GM21390 (cell line): ENCODE measurements around the gene SOX5.
"Not testable (repeated sequence)": the region's sequence is repeated elsewhere in the genome, so short reads cannot be mapped to it uniquely, and the experiment has no call there.

Source experiments
- ATAC-seq: cut with Tn5 transposase; IDR thresholded peaks from one replicate; pipeline ENCODE4 v1.9.1; 2021; ENCODE audit not compliant: unreplicated experiment

SOX5 gene

GRCh38 chr12:23555180-23555824 is 394.2 kb downstream of the SOX5 start:
- no peak for ATAC-seq

DNA sequence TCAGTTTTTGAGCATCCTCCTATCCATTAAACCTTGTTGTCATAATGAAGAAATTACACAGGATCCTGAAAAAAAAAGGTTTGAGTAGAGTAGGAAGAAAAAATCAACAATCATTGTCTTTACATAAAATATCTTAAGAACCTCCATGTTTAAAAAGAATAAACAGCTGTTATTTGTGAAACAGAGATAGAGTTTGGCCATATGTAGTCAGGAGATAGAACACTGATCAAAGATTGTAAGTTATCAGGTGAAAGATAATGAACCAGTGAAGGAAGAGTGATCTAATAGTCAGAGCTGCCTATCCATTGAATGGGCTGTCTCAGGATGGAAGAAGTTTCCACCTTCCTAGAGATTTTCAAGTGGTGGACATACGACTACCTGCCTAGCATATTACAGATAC is 397.1 kb downstream of the SOX5 start:
- ATAC-seq = no peak

GRCh38 chr12:23550753-23551152 is 398.7 kb downstream of the SOX5 start:
- no peak for ATAC-seq

GRCh38 chr12:23548742-23549141 is 400.7 kb downstream of the SOX5 start:
- no peak for ATAC-seq

- ATAC-seq = no peak
Observed at GRCh38 chr12:23546756-23547155, 402.7 kb downstream of the SOX5 start.

DNA sequence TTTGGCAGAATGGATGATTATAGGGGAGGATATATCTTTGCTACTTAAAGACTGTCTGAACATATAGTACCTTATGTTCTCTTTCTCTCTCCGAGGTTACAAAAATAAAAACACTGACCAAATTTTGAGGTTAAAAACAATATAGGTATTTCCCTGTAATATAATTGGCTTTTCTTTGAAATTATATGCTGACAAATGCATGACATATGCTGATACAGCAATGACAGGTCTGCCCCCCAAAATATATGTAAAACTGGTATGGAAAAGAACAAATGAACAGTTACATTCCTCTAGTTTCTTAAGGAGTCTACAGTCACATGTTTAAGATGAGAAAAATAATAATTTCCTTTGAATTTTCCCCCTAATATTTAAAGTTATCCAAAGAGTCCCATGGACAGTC is 405.7 kb downstream of the SOX5 start:
- ATAC-seq = no peak

GRCh38 chr12:23542187-23542586 is 407.3 kb downstream of the SOX5 start:
- no peak for ATAC-seq

- ATAC-seq = no peak
Observed at GRCh38 chr12:23540572-23540971, 408.9 kb downstream of the SOX5 start.

GRCh38 chr12:23536293-23536692 is 413.2 kb downstream of the SOX5 start:
- peak; percentile 74 for ATAC-seq

- no peak for ATAC-seq
Observed at GRCh38 chr12:23535441-23535840, 414.0 kb downstream of the SOX5 start.

DNA sequence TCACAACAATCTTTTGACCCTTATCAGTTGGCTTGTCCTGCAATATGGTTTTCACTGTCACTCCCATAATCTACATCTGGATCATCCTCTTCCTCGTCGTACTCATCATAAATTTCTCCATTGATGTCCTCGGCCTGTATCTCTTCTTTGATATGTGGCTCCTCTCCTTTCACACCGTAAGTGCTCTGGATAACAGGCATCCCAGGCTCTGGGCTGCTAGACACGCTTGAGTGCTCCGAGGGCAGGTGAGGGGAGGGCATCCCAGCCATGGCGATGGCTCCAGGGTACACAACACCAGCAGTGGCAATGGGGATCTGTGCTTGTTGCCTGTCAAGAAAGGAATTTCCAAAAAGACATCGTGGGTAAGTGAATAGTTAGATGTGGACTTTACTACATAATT is 415.3 kb downstream of the SOX5 start:
- ATAC-seq = no peak

- ATAC-seq = no peak
Observed at GRCh38 chr12:23533699-23534098, 415.8 kb downstream of the SOX5 start.

GRCh38 chr12:23533265-23533664 is 416.2 kb downstream of the SOX5 start:
- ATAC-seq = no peak

GRCh38 chr12:23528316-23528715 is 421.2 kb downstream of the SOX5 start:
- no peak for ATAC-seq

- ATAC-seq = no peak
Observed at GRCh38 chr12:23525450-23526072, 423.9 kb downstream of the SOX5 start.

GRCh38 chr12:23523339-23523738 is 426.1 kb downstream of the SOX5 start:
- ATAC-seq = no peak

- not testable (repeated sequence) for ATAC-seq
Observed at GRCh38 chr12:23519444-23519843, 430.0 kb downstream of the SOX5 start.

DNA sequence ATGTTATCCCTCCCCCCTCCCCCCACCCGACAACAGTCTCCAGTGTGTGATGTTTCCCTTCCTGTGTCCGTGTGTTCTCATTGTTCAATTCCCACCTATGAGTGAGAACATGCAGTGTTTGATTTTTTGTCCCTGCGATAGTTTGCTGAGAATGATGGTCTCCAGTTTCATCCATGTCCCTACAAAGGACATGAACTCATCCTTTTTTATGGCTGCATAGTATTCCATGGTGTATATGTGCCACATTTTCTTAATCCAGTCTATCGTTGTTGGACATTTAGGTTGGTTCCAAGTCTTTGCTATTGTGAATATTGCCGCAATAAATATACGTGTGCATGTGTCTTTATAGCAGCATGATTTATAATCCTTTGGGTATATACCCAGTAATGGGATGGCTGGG is 433.7 kb downstream of the SOX5 start:
- not testable (repeated sequence) for ATAC-seq

DNA sequence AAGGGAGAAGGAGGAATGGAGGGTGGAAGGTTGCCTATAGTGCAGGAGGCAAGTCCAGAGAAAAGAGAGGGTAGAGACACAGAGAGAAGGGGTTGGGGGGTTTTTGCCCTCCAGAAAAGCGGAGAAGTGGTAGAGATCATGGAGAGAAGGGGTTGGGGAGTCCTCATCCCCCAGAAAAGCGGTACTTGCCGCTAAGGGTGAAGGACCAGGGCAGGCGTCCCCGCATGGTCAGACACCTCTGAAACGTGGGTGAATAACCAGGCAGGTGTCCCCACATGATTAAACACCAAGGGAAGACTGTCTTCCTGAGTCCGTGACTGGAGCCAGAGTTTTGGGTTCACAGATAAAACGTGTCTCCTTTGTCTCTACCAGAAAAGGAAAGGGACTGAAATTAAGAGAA is 439.0 kb downstream of the SOX5 start:
- no peak for ATAC-seq

DNA sequence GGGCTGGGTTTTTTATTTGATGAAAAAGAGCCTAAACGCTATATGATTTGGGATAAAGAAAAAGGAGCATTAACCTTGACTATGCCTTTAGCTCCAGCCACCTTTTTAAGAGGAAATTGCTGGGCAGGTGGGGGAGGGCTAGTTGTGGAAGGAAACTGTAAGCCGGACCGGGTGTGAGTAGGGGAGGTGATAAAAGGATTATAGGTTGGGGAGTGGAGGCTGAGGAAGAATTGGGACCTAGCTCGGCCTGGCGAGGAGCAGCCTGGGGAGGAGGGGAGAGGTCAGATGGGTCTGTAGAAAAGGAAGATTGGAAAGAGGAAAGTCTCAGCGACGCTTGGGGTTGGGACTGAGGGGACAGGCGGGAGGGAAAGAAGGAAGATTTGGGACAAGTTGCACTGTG is 439.6 kb downstream of the SOX5 start:
- not testable (repeated sequence) for ATAC-seq

DNA sequence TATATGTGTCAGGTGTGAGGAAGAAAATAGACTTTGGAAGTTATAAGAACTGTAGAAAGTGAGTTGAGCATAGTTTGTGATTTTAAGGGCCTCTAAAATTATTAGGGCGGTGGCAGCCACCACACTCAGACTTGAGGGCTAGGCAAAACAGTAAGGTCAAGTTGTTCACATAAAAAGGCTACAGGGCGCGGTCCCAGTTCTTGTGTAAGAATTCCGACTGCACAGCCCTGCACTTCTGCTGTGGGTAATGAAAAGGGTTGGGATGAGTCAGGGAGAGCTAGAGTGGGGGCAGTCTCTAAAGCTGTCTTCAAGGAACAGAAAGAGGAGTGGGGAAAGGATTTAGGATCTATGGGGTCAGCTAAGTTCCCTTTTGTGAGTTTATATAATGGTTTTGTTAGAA is 441.7 kb downstream of the SOX5 start:
- not testable (repeated sequence) for ATAC-seq

DNA sequence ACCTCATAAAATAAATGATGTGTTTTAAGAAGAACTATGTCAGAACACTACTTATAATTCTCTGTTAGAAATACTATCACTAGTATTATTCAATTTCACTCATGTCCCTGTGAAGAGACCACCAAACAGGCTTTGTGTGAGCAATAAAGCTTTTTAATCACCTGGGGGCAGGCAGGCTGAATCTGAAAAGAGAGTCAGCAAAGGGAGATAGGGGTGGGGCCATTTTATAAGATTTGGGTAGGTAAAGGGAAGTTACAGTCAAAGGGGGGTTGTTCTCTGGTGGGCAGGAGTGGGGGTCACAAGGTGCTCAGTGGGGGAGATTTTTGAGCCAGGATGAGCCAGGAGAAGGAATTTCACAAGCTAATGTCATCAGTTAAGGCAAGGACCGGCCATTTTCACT is 443.7 kb downstream of the SOX5 start:
- ATAC-seq = not testable (repeated sequence)
